PC-9 (cell line): ENCODE measurements around the gene TSPAN32. TPM values are rescaled to one million over a fixed set of nuclear protein-coding genes. Genes with fewer than 3 reads are reported as not detected.

Experiments used
- BruUV-seq: library from RNA; stranded (reverse); fragments of 400-500 nt; replicated peaks from 2 replicates; lab custom pipeline; 2021; lab: Mats Ljungman, UMichigan
- CTCF ChIA-PET: fragments of 300-600 bp; sonication (Branson Sonifier 250); formaldehyde crosslinking; loops from one replicate; lab custom pipeline; 2022; ENCODE audit warnings: antibody characterized with exemption; lab: Charles Lee
- POLR2A ChIA-PET: fragments of 300-600 bp; sonication (Branson Sonifier 250); formaldehyde crosslinking; loops from one replicate; lab custom pipeline; 2022; ENCODE audit warnings: antibody characterized with exemption; ENCODE audit not compliant: unreplicated experiment; lab: Charles Lee
- DNase-seq, 2 experiments: peaks; one replicate each; pipeline versions ENCODE4 v3.0.0 to v3.0.0-alpha.2; 2015 to 2022; ENCODE audit warnings: mixed read lengths in 1 of 2
- H2AFZ ChIP-seq: fragments of 200-600 bp; sonication (generic); 2 replicates; pipeline ENCODE4 v1.8.1; 2017; ENCODE audit warnings: antibody characterized with exemption
- H3F3A ChIP-seq: fragments of 200-600 bp; sonication (generic); 2 replicates; pipeline ENCODE4 v1.8.1; 2017; ENCODE audit warnings: antibody characterized with exemption, mild to moderate bottlenecking, low read depth; ENCODE audit not compliant: insufficient read depth
- H3K27ac ChIP-seq: fragments of 200-600 bp; sonication (generic); 2 replicates; pipeline ENCODE4 v1.6.1; 2016; ENCODE audit warnings: mixed run types
- H3K27me3 ChIP-seq: fragments of 200-600 bp; sonication (generic); 2 replicates; pipeline ENCODE4 v1.6.1; 2016; ENCODE audit warnings: low read depth, mixed run types; ENCODE audit not compliant: insufficient read depth
- H3K36me3 ChIP-seq: fragments of 200-600 bp; sonication (generic); 2 replicates; pipeline ENCODE4 v1.6.1; 2016; ENCODE audit warnings: low read depth, mixed run types
- H3K4me1 ChIP-seq: fragments of 200-600 bp; sonication (generic); replicated peaks from 2 replicates; pipeline ENCODE4 v1.6.1; 2016; ENCODE audit warnings: mixed run types; ENCODE audit not compliant: insufficient read depth
- H3K4me2 ChIP-seq: fragments of 200-600 bp; sonication (generic); 2 replicates; pipeline ENCODE4 v1.6.1; 2017; ENCODE audit warnings: mixed run types
- H3K4me3 ChIP-seq: fragments of 200-600 bp; sonication (generic); 2 replicates; pipeline ENCODE4 v1.6.1; 2016; ENCODE audit warnings: mixed run types
- H3K79me2 ChIP-seq: fragments of 200-600 bp; sonication (generic); 2 replicates; pipeline ENCODE4 v1.6.1; 2017; ENCODE audit warnings: low read depth, mixed run types
- H3K9me2 ChIP-seq: fragments of 200-600 bp; sonication (generic); 2 replicates; pipeline ENCODE4 v1.8.1; 2017; ENCODE audit warnings: mild to moderate bottlenecking; ENCODE audit not compliant: insufficient read depth
- H3K9me3 ChIP-seq: fragments of 200-600 bp; sonication (generic); 2 replicates; pipeline ENCODE4 v1.8.1; 2016; ENCODE audit warnings: low read depth; ENCODE audit not compliant: insufficient read depth
- H4K20me1 ChIP-seq: fragments of 200-600 bp; sonication (generic); 2 replicates; pipeline ENCODE4 v1.8.1; 2017; ENCODE audit not compliant: insufficient read depth
- CTCF ChIP-seq: fragments of 200-600 bp; sonication (generic); conservative IDR thresholded peaks from 2 replicates; pipeline ENCODE4 v1.6.1; 2017; ENCODE audit warnings: mixed run types, antibody characterized with exemption, mild to moderate bottlenecking, moderate library complexity
- EZH2 ChIP-seq: fragments of 200-600 bp; sonication (generic); IDR thresholded peaks from 2 replicates; pipeline ENCODE4 v1.8.0; 2017; ENCODE audit warnings: antibody characterized with exemption, low read depth
- intact Hi-C: fragments of 100-400 bp; cut with micrococcal nuclease; formaldehyde crosslinking; loops from one replicate; pipeline ENCODE4 v1.10.0; 2022; ENCODE audit not compliant: unreplicated experiment
- total RNA-seq: library from RNA; stranded (reverse); gene quantifications from 2 replicates; pipeline ENCODE4 v1.2.3, GENCODE V29; 2021

The TSPAN32 gene
- total RNA-seq, 1 experiment from 2014 or later: not detected

DNA sequence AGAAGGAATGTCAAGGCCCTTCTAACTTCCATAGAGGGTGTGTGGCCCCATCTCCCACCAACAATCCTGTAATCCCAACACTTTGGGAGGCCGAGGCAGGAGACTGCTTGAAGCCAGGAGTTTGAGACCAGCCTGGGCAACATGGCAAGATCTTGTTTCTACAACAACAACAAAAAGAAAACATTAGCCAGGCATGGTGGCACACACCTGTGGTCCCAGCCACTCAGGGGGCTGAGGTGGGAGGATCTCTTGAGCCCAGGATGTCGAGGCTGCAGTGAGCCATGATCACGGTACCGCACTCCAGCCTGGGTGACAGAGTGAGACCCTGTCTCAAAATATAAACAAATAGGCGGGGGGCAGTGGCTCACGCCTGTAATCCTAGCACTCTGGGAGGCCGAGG lies 16.9 kb downstream of the TSPAN32 start:
- no peaks in the 10 kb centered on the region for H3K36me3 ChIP-seq
- no TSS peak for BruUV-seq
- no peak overlapping the region for H3K4me3 ChIP-seq
- no peaks in the 10 kb centered on the region for H3K79me2 ChIP-seq
- H3K4me2 ChIP-seq: no peak overlapping the region
- no peaks in the 10 kb centered on the region for H3K4me1 ChIP-seq
- H4K20me1 ChIP-seq: no peaks in the 10 kb centered on the region
- H3K27ac ChIP-seq: no peak overlapping the region
- H3K9me3 ChIP-seq: no peaks in the 10 kb centered on the region
- no peak for DNase-seq
- TF ChIP-seq EZH2: no peak
- no peak for TF ChIP-seq CTCF
- intact Hi-C loops: no loop called here
- no peaks in the 10 kb centered on the region for H3K9me2 ChIP-seq
- no peaks in the 10 kb centered on the region for H3F3A ChIP-seq
- ChIA-PET CTCF (no interaction called here), POLR2A (no interaction called here)
- H3K27me3 ChIP-seq: 0 out of 2 replicates have a peak, but pooled peaks cover 5% of the 10 kb centered on the region
- H2AFZ ChIP-seq: no peak overlapping the region

GRCh38 chr11:2319791-2320472 lies 18.1 kb downstream of the TSPAN32 start:
- H3K36me3 ChIP-seq: no peaks in the 10 kb centered on the region
- no peak overlapping the region for H3K4me3 ChIP-seq
- H3K27ac ChIP-seq: no peak overlapping the region
- 0 out of 2 replicates have a peak, but pooled peaks cover 5% of the 10 kb centered on the region for H3K27me3 ChIP-seq
- ChIA-PET CTCF (no interaction called here), POLR2A (no interaction called here)
- no peaks in the 10 kb centered on the region for H3F3A ChIP-seq
- H3K4me2 ChIP-seq: no peak overlapping the region
- no peaks in the 10 kb centered on the region for H3K4me1 ChIP-seq
- no peaks in the 10 kb centered on the region for H3K79me2 ChIP-seq
- BruUV-seq: no TSS peak
- H4K20me1 ChIP-seq: no peaks in the 10 kb centered on the region
- no peak for DNase-seq
- intact Hi-C loops: no loop called here
- H3K9me2 ChIP-seq: no peaks in the 10 kb centered on the region
- H3K9me3 ChIP-seq: no peaks in the 10 kb centered on the region
- TF ChIP-seq CTCF (no peak), EZH2 (no peak)
- no peak overlapping the region for H2AFZ ChIP-seq

DNA sequence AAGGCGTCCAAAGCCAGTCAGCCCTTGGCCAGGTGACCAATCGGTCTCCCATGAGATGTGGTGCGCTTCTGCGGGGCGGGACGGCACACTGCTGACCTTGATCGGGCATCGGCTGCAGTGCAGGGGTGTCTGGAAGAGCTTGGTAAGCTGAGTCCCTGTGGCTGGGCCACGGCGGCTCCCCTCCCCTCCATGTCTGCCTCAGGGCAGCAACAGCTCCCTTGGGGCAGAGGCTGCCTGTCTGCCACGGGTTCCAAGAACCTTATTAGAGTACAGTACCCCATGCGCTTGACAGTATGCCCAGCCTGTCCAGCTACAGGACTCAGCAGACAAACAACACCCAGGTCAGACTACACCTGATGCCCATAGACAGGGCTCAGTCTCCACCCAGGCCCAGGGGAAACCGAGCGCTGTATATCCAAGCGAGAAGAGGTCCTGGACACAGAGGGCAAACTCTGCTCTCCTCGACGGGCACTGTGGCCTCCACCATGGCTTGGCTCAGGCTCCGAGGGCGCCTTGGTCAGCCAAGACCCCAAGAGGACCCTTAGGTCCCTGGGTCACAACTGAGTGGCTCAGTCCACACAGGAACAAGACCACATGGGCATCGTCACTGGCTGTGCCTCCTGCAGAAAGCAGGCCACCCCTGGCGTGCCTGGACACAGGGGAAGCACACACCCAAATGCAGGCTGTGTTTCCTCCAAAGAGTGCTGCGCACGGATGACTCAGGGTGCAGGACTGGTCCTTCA lies 18.9 kb downstream of the TSPAN32 start:
- Histone ChIP-seq H3K4me1 (no peaks in the 10 kb centered on the region), H3F3A (no peaks in the 10 kb centered on the region), H3K27ac (no peak overlapping the region), H4K20me1 (no peaks in the 10 kb centered on the region), H3K27me3 (0 out of 2 replicates have a peak, but pooled peaks cover 5% of the 10 kb centered on the region), H3K9me3 (no peaks in the 10 kb centered on the region), H3K79me2 (no peaks in the 10 kb centered on the region), H3K9me2 (no peaks in the 10 kb centered on the region), H3K36me3 (no peaks in the 10 kb centered on the region), H2AFZ (no peak overlapping the region), H3K4me3 (no peak overlapping the region), H3K4me2 (no peak overlapping the region)
- BruUV-seq: no TSS peak
- TF ChIP-seq CTCF: no peak
- CTCF ChIA-PET: no interaction called here
- intact Hi-C loops: no loop called here
- DNase-seq: no peak
- POLR2A ChIA-PET: no interaction called here
